OCI-LY3 (cell line): ENCODE data around the gene ANKRD10.

Source experiments
- CTCF ChIP-seq: fragments of 200-600, 300-600 bp; sonication (generic); IDR thresholded peaks from 2 replicates; pipeline ENCODE4 v1.5.1; 2014; ENCODE audit warnings: antibody characterized with exemption, low read length, low read depth
- EZH2phosphoT487 ChIP-seq: fragments of 200-600 bp; shearing (Covaris generic); IDR thresholded peaks from 2 replicates; pipeline ENCODE4 v1.6.1; 2018; ENCODE audit warnings: antibody characterized with exemption, mixed run types, low read depth

GRCh38 chr13:110888390-110888789 is 26.5 kb downstream of the ANKRD10 start:
- TF ChIP-seq CTCF (no peak), EZH2phosphoT487 (no peak)
